GM21526 (cell line): Measurements from ENCODE around the gene MEF2A.
A peak's percentile ranks its signal among the peaks of the same experiment; 100 is the strongest.

Experiments
- ATAC-seq: cut with Tn5 transposase; IDR thresholded peaks from one replicate; pipeline ENCODE4 v1.9.1; 2021; ENCODE audit warnings: moderate library complexity; ENCODE audit not compliant: unreplicated experiment, low FRiP score

MEF2A gene

GRCh38 chr15:99598296-99598695 lies 32.5 kb downstream of the MEF2A start:
- ATAC-seq: no peak

- no peak for ATAC-seq
Measured at GRCh38 chr15:99603828-99604227, 38.0 kb downstream of the MEF2A start.

- ATAC-seq: no peak
Measured at GRCh38 chr15:99604865-99605264, 39.1 kb downstream of the MEF2A start.

- no peak for ATAC-seq
Measured at GRCh38 chr15:99605490-99605931, 39.7 kb downstream of the MEF2A start.

- ATAC-seq: no peak
Measured at GRCh38 chr15:99605990-99606389, 40.2 kb downstream of the MEF2A start.

- no peak for ATAC-seq
Measured at GRCh38 chr15:99606646-99607045, 40.9 kb downstream of the MEF2A start.

GRCh38 chr15:99613481-99613880 lies 47.7 kb downstream of the MEF2A start:
- ATAC-seq: no peak

GRCh38 chr15:99613887-99614647 lies 48.3 kb downstream of the MEF2A start:
- no peak for ATAC-seq

- ATAC-seq: no peak
Measured at GRCh38 chr15:99614749-99615288, 49.0 kb downstream of the MEF2A start.

- ATAC-seq: no peak
Measured at GRCh38 chr15:99615460-99615859, 49.7 kb downstream of the MEF2A start.

GRCh38 chr15:99616129-99616528 lies 50.3 kb downstream of the MEF2A start:
- no peak for ATAC-seq

- ATAC-seq: no peak
Measured at GRCh38 chr15:99616773-99617342, 51.1 kb downstream of the MEF2A start.

- ATAC-seq: no peak
Measured at GRCh38 chr15:99618941-99619411, 53.2 kb downstream of the MEF2A start.

- no peak for ATAC-seq
Measured at GRCh38 chr15:99619712-99620111, 53.9 kb downstream of the MEF2A start.

- no peak for ATAC-seq
Measured at GRCh38 chr15:99620178-99620577, 54.4 kb downstream of the MEF2A start.

GRCh38 chr15:99621767-99622166 lies 56.0 kb downstream of the MEF2A start:
- ATAC-seq: no peak

GRCh38 chr15:99628374-99629001 lies 62.7 kb downstream of the MEF2A start:
- no peak for ATAC-seq

GRCh38 chr15:99630607-99631131 lies 64.9 kb downstream of the MEF2A start:
- no peak for ATAC-seq

GRCh38 chr15:99631255-99631654 lies 65.5 kb downstream of the MEF2A start:
- peak; percentile 92 for ATAC-seq

- no peak for ATAC-seq
Measured at GRCh38 chr15:99632521-99632920, 66.7 kb downstream of the MEF2A start.

- ATAC-seq: no peak
Measured at GRCh38 chr15:99633655-99634054, 67.9 kb downstream of the MEF2A start.
